ENCODE results near the gene MINDY4.

Gene MINDY4

DNA sequence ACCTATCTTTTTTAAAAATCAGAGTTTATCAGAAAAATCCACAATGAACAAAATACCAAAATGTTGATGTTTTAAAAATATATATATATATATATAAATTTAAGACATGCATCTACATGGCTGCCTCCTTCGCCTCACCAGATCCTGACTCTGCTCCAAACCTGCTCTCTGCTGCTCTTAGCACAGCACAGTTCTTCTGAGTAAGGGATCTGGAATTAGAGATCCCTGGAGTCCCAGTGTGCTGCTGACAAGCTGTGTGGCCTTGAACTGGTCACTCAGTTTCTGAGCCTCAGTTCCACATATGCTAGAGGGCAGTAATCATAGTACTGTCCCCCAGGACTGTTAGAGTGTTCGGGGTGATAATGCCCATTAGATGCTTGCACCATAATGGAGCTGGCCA is 87.4 kb downstream of the MINDY4 start:
- no peaks in the 10 kb centered on the region for H3K36me3 Mint-ChIP-seq
- ATAC-seq = no peak

DNA sequence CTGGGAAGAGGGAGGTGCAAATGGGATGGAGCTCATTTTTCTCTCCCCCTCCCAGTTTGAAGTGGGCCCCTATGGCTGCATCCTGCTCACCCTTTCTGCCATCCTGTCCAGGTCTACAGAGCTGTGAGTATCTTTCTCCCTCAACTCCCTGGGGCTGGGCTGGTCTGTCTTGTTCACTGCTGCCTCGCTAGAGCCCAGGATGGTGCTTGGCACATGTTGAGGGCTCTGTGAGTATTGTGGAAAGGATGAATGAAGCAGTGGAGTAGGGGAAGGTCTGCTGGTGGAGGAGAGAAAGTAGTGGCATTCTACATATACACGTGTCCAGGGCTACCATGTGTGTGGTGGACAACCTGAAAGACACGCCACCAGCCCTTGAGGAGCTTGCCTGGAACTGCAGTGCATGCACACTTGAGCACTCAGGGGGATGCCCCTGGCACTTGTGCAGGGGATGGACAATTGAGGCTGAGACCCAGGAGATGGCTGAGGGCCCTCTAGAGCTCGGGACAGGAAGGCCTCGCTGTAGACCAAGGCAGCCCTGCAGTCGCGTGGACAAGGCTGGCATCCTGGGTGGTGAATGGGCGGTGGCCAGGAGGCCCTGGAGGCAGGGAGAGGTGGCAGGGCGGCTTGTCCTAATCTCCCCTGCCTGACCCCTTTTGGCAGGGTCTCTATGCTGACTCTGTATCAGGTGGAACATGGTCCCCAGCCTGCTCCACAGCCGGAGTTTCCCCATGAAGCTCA is 88.2 kb downstream of the MINDY4 start:
- DNase-seq (ENCODE audit: low spot score in 2 of 2) (no peak), ATAC-seq (no peak)
- H3K36me3 Mint-ChIP-seq = no peaks in the 10 kb centered on the region
- no peaks in the 10 kb centered on the region for H3K9me3 Mint-ChIP-seq
- no peak overlapping the region for H3K27ac Mint-ChIP-seq
- H3K4me3 Mint-ChIP-seq = no peak overlapping the region
- H3K4me1 Mint-ChIP-seq = no peaks in the 10 kb centered on the region

More for the DNA sequence above, 87.4 kb downstream of the MINDY4 start:
- Mint-ChIP-seq H3K4me3 (no peak overlapping the region), H3K9me3 (no peaks in the 10 kb centered on the region), H3K27ac (no peak overlapping the region), H3K4me1 (no peaks in the 10 kb centered on the region)
- DNase-seq (ENCODE audit: low spot score in 2 of 2) = no peak

DNA sequence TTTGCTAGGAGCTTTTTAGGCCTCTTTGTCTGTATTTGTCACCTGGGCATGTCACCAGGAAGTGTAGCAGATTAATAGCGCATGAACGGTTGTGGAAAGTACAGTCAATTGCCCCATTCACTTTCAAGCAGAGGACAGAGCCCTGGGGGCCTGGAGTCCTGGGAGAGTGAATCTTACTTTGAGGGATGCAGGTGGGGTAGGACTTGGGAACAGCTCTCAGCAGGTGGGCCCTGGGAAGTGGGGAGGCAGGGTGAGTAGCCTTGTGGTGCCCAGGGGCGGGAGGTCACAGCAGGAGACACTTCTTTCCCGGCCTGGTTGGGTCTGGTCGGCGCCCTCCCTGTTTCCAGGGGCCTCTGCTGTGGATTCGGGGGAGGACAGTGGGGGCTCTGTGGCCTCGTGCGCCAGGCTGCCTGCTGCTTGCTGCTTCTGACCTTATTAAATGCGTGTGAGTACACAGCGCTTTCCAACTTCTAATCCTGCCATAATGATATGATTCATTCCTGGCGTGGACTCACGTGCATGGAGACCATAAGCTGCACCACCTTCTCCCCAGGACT is 88.8 kb downstream of the MINDY4 start:
- no peaks in the 10 kb centered on the region for H3K9me3 Mint-ChIP-seq
- no peak for ATAC-seq

DNA sequence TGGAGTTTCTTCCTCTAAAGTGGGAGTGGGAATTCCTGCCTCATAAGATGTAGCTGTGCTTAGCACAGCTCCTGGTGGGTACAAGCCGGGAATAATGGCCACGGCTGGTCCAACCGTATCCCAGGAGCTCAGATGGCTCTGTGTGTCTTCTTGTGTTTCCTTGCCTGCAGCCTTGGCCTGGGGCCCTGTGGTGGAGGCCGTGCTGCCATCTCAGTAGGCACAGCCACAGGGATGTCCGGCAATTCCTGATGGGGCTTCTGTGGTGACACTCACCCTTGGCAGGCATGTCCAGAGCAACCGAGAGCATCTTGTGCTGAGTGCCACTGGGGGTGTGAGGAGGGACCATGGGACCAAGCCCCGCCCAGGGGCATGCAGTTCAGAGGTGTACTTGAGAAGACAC is 90.4 kb downstream of the MINDY4 start:
- Mint-ChIP-seq H3K9me3 (no peaks in the 10 kb centered on the region), H3K27ac (no peak overlapping the region), H3K4me3 (no peak overlapping the region), H3K36me3 (no peaks in the 10 kb centered on the region), H3K4me1 (no peaks in the 10 kb centered on the region)
- DNase-seq (ENCODE audit: low spot score in 2 of 2) (no peak), ATAC-seq (no peak)

More for the DNA sequence above, 88.8 kb downstream of the MINDY4 start:
- Mint-ChIP-seq H3K4me3 (no peak overlapping the region), H3K4me1 (no peaks in the 10 kb centered on the region), H3K27ac (no peak overlapping the region), H3K36me3 (no peaks in the 10 kb centered on the region)
- DNase-seq (ENCODE audit: low spot score in 2 of 2) = no peak

DNA sequence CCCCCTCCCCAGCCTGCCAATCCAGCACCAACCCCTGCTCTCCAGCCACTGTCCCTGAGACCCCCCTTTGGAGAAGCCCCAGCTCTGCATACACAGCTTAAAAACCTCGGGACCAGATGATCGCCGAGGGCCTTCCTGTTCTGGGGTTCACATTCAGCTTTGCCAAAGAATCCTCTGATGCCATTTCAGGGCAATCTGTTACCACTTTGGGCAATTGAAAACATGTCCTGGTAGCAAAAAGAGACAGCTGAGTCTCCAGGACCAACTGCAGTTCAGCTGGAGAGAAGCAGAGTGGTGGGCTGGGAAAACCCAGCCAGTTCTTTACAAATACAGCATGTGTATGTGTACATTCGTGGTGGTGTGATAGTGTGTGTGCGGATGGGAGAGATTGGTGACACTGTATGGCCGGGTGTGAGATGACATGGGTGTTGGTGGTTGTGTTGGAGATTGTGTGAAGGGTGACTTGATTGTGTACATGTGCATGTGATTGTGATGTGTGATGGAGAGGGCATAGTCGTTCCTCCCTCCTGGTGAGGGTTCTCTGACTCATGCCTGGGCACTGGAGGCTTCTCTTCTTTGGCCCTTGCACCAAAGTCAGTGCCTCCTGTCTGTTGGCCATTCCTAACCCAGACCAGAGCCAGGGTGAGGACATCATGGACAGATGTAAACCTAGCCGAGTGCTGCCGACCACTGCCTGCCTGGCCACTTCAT is 91.9 kb downstream of the MINDY4 start:
- DNase-seq (ENCODE audit: low spot score in 2 of 2) = no peak
- H3K36me3 Mint-ChIP-seq = no peaks in the 10 kb centered on the region
- H3K27ac Mint-ChIP-seq = no peak overlapping the region
- ATAC-seq = no peak
- no peak overlapping the region for H3K4me3 Mint-ChIP-seq
- no peaks in the 10 kb centered on the region for H3K9me3 Mint-ChIP-seq
- no peaks in the 10 kb centered on the region for H3K4me1 Mint-ChIP-seq

DNA sequence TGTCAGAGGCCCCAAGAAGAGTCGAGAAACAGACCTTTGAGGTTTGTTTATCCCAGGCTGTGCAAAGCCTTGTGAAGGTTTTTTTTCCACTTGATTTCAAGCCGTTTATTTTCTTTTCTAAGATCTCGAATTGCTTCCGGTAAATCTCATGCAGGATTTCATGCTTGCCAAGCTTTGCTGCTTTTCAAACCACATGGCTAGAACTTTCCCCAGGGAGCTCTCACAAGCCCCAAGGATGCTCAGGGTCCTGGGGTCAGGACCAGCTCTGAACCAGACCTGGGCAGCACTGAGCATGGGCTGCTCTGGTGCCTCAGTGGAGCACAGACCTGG is 92.5 kb downstream of the MINDY4 start:
- DNase-seq (ENCODE audit: low spot score in 2 of 2) (no peak), ATAC-seq (no peak)
- Mint-ChIP-seq H3K4me3 (no peak overlapping the region), H3K27ac (no peak overlapping the region), H3K4me1 (no peaks in the 10 kb centered on the region), H3K36me3 (no peaks in the 10 kb centered on the region), H3K9me3 (no peaks in the 10 kb centered on the region)

DNA sequence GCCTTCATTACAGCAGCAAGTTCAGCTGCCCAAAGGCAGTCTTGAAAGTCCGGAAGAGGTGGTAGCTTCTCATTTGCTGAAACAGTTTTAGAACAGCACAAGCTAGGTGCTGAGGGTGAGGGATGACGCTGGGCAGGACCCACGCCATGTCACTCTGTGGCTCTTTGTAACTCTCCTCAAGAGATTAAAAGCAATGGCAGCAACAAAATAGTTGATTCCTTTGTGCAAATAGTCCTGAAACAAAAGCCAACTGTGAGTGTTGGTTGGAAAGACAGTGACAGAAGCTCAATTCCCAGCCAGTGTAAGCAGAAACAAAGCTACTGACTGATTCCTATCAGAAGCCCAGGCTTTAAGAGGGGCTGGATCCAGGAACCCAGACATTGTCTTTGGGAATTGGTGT is 92.9 kb downstream of the MINDY4 start:
- DNase-seq (ENCODE audit: low spot score in 2 of 2) = no peak
- Mint-ChIP-seq H3K9me3 (no peaks in the 10 kb centered on the region), H3K4me3 (no peak overlapping the region), H3K36me3 (no peaks in the 10 kb centered on the region), H3K4me1 (no peaks in the 10 kb centered on the region), H3K27ac (no peak overlapping the region)
- no peak for ATAC-seq

DNA sequence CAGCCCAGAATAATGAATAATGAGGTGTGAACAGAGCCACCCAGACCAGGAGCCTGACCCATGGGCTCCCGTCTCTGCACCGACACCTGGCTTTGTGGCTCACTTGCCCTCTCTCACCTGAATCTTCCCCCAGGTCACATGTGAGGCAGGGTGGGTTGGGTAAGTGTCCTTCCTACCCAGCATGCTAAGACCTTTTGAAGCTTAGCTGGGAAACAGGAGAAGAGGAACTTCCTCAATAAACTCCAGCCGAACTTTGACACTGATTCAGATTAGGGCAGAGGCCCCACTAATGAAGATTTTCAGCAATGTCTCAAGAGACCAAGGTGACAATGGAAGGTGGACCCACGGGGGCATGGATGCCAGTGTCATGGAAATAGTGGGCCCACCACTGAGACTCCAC is 93.9 kb downstream of the MINDY4 start:
- no peak overlapping the region for H3K27ac Mint-ChIP-seq
- no peaks in the 10 kb centered on the region for H3K36me3 Mint-ChIP-seq
- no peaks in the 10 kb centered on the region for H3K9me3 Mint-ChIP-seq
- ATAC-seq (no peak), DNase-seq (ENCODE audit: low spot score in 2 of 2) (no peak)
- no peaks in the 10 kb centered on the region for H3K4me1 Mint-ChIP-seq
- no peak overlapping the region for H3K4me3 Mint-ChIP-seq

DNA sequence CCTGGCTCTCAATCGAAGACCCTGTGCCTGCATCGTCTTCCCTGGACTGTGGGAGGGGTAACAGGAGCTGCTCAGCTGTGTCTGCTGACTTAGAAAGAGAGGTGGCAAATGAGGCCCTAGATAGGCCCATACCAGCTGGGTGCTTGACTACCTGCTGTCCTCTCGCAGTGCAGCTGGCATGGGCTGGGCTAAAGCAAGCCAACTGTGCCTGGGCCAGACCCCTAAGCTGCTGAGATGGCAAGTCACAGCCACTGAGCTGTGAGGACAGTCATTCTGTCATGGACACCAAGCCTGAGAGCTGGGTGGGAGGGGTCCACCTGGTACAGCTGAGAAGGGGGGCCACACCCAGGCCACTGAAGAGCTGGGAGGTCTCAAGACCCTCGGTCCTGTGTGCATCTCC is 94.6 kb downstream of the MINDY4 start:
- no peak for DNase-seq (ENCODE audit: low spot score in 2 of 2)
- Mint-ChIP-seq H3K4me3 (no peak overlapping the region), H3K9me3 (no peaks in the 10 kb centered on the region), H3K27ac (no peak overlapping the region), H3K4me1 (no peaks in the 10 kb centered on the region), H3K36me3 (no peaks in the 10 kb centered on the region)
- ATAC-seq = no peak

DNA sequence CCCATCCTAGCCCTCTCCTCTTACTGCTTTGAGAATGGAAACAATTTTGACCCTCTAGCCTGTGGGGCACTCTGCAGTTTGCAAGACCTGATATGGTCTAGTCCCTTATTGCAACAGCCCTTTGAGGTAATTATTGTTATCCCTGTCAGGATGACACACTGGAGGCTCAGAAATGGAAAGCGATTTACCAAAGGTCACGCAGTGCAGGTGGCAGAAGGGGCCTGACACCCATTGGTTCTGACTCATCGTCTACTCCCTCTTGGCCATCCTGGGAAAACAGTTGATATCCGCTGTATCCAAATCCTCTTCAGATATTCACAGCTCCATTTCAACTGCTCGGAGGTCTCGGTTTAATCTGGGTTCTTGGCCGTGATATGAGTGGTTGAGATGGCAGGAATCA is 95.7 kb downstream of the MINDY4 start:
- H3K4me1 Mint-ChIP-seq = no peaks in the 10 kb centered on the region
- DNase-seq (ENCODE audit: low spot score in 2 of 2) (no peak), ATAC-seq (no peak)
- H3K4me3 Mint-ChIP-seq = no peak overlapping the region
- no peak overlapping the region for H3K27ac Mint-ChIP-seq
- H3K36me3 Mint-ChIP-seq = no peaks in the 10 kb centered on the region
- no peaks in the 10 kb centered on the region for H3K9me3 Mint-ChIP-seq

DNA sequence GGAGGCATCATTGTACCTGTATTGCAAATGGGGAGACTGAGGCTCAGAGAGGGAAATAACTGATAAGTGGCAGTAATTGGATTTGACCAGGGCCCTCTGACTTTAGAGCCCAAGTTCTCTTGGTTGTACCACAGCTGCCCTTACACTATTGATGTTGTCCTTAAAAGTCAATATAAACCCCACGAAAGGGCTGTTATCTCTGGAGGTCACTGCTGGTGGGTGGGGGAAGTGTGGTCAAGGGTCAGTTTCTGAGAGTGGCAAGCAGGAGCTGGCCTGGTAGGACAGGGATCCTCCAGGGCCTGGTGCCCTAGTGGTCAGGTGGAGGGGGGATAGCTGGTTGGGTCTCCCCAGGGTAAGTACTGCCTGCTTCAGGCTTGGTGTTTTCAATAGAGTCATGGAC is 96.3 kb downstream of the MINDY4 start:
- no peak overlapping the region for H3K27ac Mint-ChIP-seq
- DNase-seq (ENCODE audit: low spot score in 2 of 2) (no peak), ATAC-seq (no peak)
- no peaks in the 10 kb centered on the region for H3K9me3 Mint-ChIP-seq
- no peaks in the 10 kb centered on the region for H3K4me1 Mint-ChIP-seq
- H3K4me3 Mint-ChIP-seq = no peak overlapping the region
- no peaks in the 10 kb centered on the region for H3K36me3 Mint-ChIP-seq

DNA sequence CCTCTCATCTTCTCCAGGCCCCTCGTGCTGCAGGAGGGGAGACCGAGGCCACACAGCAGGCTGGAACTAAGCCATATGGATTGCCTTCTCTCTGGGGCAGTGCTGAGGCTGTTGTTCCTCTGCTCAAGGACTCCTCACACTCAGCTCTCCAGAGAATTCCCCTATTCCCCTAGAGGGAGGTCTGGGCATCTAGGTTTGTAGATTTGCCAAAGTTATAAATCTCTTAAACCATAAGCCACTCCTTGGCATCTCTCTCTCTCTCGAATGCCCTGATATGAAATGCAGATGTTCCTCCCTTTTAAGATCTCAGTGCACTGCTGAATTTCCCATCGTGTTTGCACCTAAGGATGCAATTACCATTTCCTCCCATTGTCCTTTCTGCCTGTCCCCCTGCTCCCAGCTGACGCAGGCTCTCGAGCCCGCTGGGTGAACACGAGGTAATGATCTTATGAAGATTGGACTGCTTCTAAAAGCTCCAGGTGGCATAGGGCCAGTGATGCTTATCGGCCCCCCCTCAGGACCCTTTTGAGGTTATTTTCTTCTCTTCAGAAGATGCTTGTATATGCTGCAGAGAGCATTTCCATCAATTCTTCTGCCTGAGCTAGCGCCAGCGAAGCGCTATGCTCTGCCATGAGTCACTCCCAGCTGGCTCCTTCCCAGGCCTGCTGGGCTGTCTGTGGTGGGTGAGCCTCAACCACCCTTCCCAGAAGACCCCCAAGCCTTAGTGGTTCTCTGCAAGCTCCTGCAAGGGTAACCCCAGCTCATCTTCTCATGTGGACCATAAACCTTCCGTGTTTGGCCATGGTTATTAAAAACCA is 98.8 kb downstream of the MINDY4 start:
- Mint-ChIP-seq H3K4me1 (no peaks in the 10 kb centered on the region), H3K36me3 (no peaks in the 10 kb centered on the region), H3K4me3 (no peak overlapping the region), H3K9me3 (no peaks in the 10 kb centered on the region), H3K27ac (no peak overlapping the region)
- ATAC-seq (no peak), DNase-seq (ENCODE audit: low spot score in 2 of 2) (no peak)

DNA sequence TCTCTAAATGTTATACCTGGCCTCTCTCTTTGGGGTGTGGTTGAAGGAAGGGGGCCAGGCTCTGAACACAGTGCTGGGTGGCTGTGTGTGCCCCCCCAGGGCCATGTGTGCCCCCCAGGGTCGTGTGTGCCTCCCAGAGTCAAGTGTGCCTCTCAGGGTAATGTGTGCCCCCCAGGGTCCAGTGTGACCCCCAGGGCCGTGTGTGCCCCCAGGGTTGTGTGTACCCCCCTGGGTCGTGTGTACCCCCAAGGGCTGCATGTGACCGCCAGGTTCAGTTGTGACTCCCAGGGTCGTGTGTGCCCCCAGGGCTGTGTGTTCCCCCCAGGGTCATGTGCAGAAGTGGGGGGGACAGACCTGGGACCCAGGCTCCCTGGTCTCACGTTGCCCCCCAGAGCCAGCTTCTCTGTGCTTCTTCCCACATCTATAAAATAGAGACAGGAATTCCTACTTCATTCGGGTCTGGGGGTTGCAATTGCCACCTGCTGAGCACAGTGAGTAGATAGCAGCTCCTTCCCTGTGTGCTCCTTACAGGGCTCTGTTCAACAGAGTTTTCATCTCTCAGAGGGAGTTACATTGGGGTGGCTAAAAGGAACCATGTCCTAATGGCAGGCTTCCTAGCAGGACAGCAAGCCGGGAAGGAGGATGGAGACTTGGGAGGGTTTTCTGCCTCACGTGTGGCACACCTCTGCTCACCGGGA is 99.8 kb downstream of the MINDY4 start:
- no peaks in the 10 kb centered on the region for H3K9me3 Mint-ChIP-seq
- no peak overlapping the region for H3K4me3 Mint-ChIP-seq
- DNase-seq (ENCODE audit: low spot score in 2 of 2) (no peak), ATAC-seq (no peak)
- no peak overlapping the region for H3K27ac Mint-ChIP-seq
- H3K4me1 Mint-ChIP-seq = no peaks in the 10 kb centered on the region
- H3K36me3 Mint-ChIP-seq = no peaks in the 10 kb centered on the region

DNA sequence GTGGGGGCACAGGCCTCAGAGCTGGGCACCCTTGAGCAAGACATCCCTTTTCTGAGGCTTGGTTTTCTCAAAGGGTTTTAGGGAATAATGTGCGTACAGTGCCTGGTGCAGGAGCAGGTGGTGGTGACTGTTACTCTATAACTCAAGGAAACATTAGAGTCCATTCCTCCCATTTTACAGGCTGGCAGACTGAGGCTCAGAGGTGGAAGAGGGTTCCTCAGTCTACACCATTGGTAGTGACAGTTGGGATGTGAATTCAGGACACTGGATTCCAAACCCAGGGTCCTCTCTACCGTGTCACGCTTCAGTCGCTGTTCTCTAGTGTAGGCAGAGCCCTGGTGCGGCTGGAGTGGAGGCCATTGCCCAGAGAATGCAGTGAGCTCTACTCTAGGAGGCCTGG is 100.4 kb downstream of the MINDY4 start:
- H3K27ac Mint-ChIP-seq = no peak overlapping the region

DNA sequence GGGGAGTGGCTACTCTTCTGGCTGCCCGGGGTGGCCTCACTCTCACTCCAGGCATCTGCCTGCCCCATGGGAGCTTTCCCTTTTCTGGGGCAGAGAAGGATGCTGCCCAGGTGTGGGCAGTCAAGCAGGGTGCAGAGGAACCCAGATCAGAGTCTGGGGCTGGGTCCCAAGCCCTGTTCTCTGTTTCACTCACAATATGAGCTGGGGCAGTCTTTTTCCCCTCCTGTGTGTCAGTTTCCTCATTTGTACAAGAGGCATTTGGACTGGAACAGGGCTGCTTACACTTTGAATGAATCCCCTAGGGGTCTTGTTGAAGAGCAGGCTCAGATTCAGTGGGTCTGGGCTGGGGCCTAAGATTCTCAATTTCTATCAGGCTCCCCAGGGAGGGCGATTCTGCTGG is 102.0 kb downstream of the MINDY4 start:
- H3K36me3 Mint-ChIP-seq = no peaks in the 10 kb centered on the region

More for the DNA sequence above, 100.4 kb downstream of the MINDY4 start:
- DNase-seq (ENCODE audit: low spot score in 2 of 2) = no peak
- H3K4me1 Mint-ChIP-seq = no peaks in the 10 kb centered on the region
- H3K36me3 Mint-ChIP-seq = no peaks in the 10 kb centered on the region
- H3K4me3 Mint-ChIP-seq = no peak overlapping the region
- H3K9me3 Mint-ChIP-seq = no peaks in the 10 kb centered on the region
- no peak for ATAC-seq

More for the DNA sequence above, 102.0 kb downstream of the MINDY4 start:
- DNase-seq (ENCODE audit: low spot score in 2 of 2) (no peak), ATAC-seq (no peak)
- Mint-ChIP-seq H3K9me3 (no peaks in the 10 kb centered on the region), H3K4me1 (no peaks in the 10 kb centered on the region), H3K27ac (no peak overlapping the region), H3K4me3 (no peak overlapping the region)
